PFSK-1 (cell line): ENCODE data around the gene FOXC1.

Experiments used
- POLR2AphosphoS5 ChIP-seq: IDR thresholded peaks from 2 replicates; pipeline ENCODE4 v1.6.1; 2012; ENCODE audit warnings: low read depth, mild to moderate bottlenecking, control low read depth, low read length, moderate library complexity
- SIN3A ChIP-seq: IDR thresholded peaks from 2 replicates; pipeline ENCODE4 v1.6.1; 2012; ENCODE audit warnings: mild to moderate bottlenecking, low read length, moderate library complexity, borderline replicate concordance; ENCODE audit not compliant: insufficient read depth
- TAF1 ChIP-seq: IDR thresholded peaks from 2 replicates; pipeline ENCODE4 v1.6.1; 2012; ENCODE audit warnings: low read length, control low read depth, borderline replicate concordance; ENCODE audit not compliant: insufficient read depth
- TF ChIP-seq, protein P1 (sequence below), 2 experiments: IDR thresholded peaks; 2 replicates each; pipeline versions ENCODE4 v1.6.1 to v1.8.0; 2011 to 2012; ENCODE audit warnings: low read depth in 2 of 2, low read length in 2 of 2, control low read depth in 1 of 2, inconsistent platforms in 1 of 2, mild to moderate bottlenecking in 1 of 2, moderate library complexity in 1 of 2; ENCODE audit not compliant: insufficient read depth in 1 of 2

DNA sequence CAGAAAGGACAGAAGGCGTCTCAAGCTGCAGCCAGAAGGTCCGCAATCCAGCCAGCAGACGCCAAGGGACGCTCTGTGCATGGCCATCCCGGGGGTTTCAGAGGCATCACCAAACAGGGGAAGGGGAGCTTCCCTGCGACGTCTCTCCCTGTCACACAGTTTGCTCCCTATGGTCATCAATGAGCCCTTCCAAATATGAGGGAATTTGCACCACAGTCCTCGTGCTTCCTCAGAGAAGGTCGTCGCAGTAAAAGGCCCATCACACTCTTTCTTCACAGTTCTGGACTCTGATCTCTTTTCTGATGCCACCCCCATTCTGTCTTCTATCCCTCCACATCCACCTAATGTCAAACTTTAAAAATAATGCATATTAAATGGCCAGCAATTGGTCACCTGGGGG lies 10.2 kb upstream of the FOXC1 start:
- TF ChIP-seq POLR2AphosphoS5 (no peak), TAF1 (no peak), SIN3A (no peak)
- TF ChIP-seq, protein P1, sequence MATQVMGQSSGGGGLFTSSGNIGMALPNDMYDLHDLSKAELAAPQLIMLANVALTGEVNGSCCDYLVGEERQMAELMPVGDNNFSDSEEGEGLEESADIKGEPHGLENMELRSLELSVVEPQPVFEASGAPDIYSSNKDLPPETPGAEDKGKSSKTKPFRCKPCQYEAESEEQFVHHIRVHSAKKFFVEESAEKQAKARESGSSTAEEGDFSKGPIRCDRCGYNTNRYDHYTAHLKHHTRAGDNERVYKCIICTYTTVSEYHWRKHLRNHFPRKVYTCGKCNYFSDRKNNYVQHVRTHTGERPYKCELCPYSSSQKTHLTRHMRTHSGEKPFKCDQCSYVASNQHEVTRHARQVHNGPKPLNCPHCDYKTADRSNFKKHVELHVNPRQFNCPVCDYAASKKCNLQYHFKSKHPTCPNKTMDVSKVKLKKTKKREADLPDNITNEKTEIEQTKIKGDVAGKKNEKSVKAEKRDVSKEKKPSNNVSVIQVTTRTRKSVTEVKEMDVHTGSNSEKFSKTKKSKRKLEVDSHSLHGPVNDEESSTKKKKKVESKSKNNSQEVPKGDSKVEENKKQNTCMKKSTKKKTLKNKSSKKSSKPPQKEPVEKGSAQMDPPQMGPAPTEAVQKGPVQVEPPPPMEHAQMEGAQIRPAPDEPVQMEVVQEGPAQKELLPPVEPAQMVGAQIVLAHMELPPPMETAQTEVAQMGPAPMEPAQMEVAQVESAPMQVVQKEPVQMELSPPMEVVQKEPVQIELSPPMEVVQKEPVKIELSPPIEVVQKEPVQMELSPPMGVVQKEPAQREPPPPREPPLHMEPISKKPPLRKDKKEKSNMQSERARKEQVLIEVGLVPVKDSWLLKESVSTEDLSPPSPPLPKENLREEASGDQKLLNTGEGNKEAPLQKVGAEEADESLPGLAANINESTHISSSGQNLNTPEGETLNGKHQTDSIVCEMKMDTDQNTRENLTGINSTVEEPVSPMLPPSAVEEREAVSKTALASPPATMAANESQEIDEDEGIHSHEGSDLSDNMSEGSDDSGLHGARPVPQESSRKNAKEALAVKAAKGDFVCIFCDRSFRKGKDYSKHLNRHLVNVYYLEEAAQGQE (IDR thresholded peaks at IDR 0.05; ENCODE audit: insufficient read depth in 1 of 2, low read depth in 2 of 2, low read length in 2 of 2): no peak
